Ovary (tissue), 3 donors: ENCODE data around the gene FSTL1.

Source experiments
- CTCF ChIP-seq, 3 donors: fragments of 450-650 bp in 2 of 3; fragments of 200-600 bp in 1 of 3; IDR thresholded peaks; one replicate each; pipeline versions ENCODE4 v1.5.1 to v1.8.0; 2016 to 2022; ENCODE audit warnings: antibody characterized with exemption in 3 of 3, mild to moderate bottlenecking in 1 of 3
- EP300 ChIP-seq: sonication (generic); formaldehyde crosslinking; IDR thresholded peaks from one replicate; pipeline ENCODE4 v1.6.1; 2017; ENCODE audit warnings: antibody characterized with exemption
- POLR2A ChIP-seq: fragments of 450-650 bp; IDR thresholded peaks from one replicate; pipeline ENCODE4 v1.6.1; 2017; ENCODE audit warnings: antibody characterized with exemption, mild to moderate bottlenecking, moderate library complexity
- donor health status: DM: no; HTN: no; CAD: no.

- TF ChIP-seq CTCF (IDR thresholded peaks at IDR 0.05) (no peak), POLR2A (no peak), EP300 (no peak)
Measured at GRCh38 chr3:120364821-120365220, 86.0 kb downstream of the FSTL1 start.
